ENCODE measurements around the gene TMED9.
"Not testable (repeated sequence)": the region's sequence is repeated elsewhere in the genome, so short reads cannot be mapped to it uniquely, and the experiment has no call there.

The TMED9 gene

GRCh38 chr5:177592010-177592834 is at the start of gene TMED9:
Gene TMED9 (plus strand): TSS chr5:177592203. CDS start chr5:177592215, 12 bp downstream.
- DNase-seq (ENCODE audit: low read depth in 2 of 2): peak; percentile 81 to 82

GRCh38 chr5:177542816-177543465 is 49.1 kb upstream of the TMED9 start:
- DNase-seq (ENCODE audit: low read depth in 2 of 2): no peak

- DNase-seq (ENCODE audit: low read depth in 2 of 2): no peak
Observed at GRCh38 chr5:177545487-177546257, 46.3 kb upstream of the TMED9 start.

- DNase-seq (ENCODE audit: low read depth in 2 of 2): no peak
Observed at GRCh38 chr5:177546258-177546741, 45.7 kb upstream of the TMED9 start.

GRCh38 chr5:177547736-177548135 is 44.3 kb upstream of the TMED9 start:
- DNase-seq (ENCODE audit: low read depth in 2 of 2): no peak

- no peak for DNase-seq (ENCODE audit: low read depth in 2 of 2)
Observed at GRCh38 chr5:177548495-177548894, 43.5 kb upstream of the TMED9 start.

GRCh38 chr5:177550122-177550521 is 41.9 kb upstream of the TMED9 start:
- no peak for DNase-seq (ENCODE audit: low read depth in 2 of 2)

- DNase-seq (ENCODE audit: low read depth in 2 of 2): no peak
Observed at GRCh38 chr5:177552839-177553455, 39.1 kb upstream of the TMED9 start.

- peak; percentile 14 to 37 for DNase-seq (ENCODE audit: low read depth in 2 of 2)
Observed at GRCh38 chr5:177553671-177554429, 38.2 kb upstream of the TMED9 start.

- peak; percentile 92 for DNase-seq (ENCODE audit: low read depth in 2 of 2)
Observed at GRCh38 chr5:177554474-177555111, 37.4 kb upstream of the TMED9 start, which contains the start of gene FAM193B. Gene FAM193B (minus strand): TSS chr5:177554563. CDS start chr5:177554458, 105 bp downstream.

- no peak for DNase-seq (ENCODE audit: low read depth in 2 of 2)
Observed at GRCh38 chr5:177555228-177555627, 36.8 kb upstream of the TMED9 start.

- DNase-seq (ENCODE audit: low read depth in 2 of 2): no peak
Observed at GRCh38 chr5:177555665-177556064, 36.3 kb upstream of the TMED9 start.

- no peak for DNase-seq (ENCODE audit: low read depth in 2 of 2)
Observed at GRCh38 chr5:177557041-177557647, 34.9 kb upstream of the TMED9 start.

- no peak for DNase-seq (ENCODE audit: low read depth in 2 of 2)
Observed at GRCh38 chr5:177557796-177558195, 34.2 kb upstream of the TMED9 start.

- not testable (repeated sequence) for DNase-seq (ENCODE audit: low read depth in 2 of 2)
Observed at GRCh38 chr5:177559446-177559941, 32.5 kb upstream of the TMED9 start.

- no peak for DNase-seq (ENCODE audit: low read depth in 2 of 2)
Observed at GRCh38 chr5:177565046-177565445, 27.0 kb upstream of the TMED9 start.

GRCh38 chr5:177568326-177568725 is 23.7 kb upstream of the TMED9 start:
- no peak for DNase-seq (ENCODE audit: low read depth in 2 of 2)

GRCh38 chr5:177569894-177570293 is 22.1 kb upstream of the TMED9 start:
- no peak for DNase-seq (ENCODE audit: low read depth in 2 of 2)

GRCh38 chr5:177575488-177575887 is 16.5 kb upstream of the TMED9 start:
- DNase-seq (ENCODE audit: low read depth in 2 of 2): no peak

GRCh38 chr5:177576169-177576568 is 15.8 kb upstream of the TMED9 start:
- no peak for DNase-seq (ENCODE audit: low read depth in 2 of 2)
